Measurements from ENCODE around the gene PDZD4.

PDZD4 gene

DNA sequence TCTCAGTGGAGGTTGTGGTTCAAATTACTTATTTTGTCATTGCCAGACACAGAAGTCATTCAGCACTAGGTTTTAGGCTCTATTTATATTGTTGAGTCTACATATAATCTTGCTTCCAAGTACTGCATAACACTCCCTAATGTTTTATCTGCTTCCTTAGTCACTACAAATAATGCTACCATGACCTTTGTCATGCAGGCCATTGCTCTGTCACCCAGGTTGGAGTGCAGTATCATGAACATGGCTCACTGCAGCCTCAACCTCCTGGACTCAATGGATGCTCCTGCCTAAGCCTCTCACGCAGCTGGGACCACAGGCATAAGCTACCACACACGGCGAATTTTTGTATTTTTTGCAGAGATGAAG lies 23.5 kb upstream of the PDZD4 start:
- Histone ChIP-seq H3K36me3 (ENCODE audit: control insufficient read depth, insufficient read depth, low read length) (no peaks in the 10 kb centered on the region), H3K27me3 (replicated peaks; ENCODE audit: control insufficient read depth, insufficient read depth, low read length) (peaks cover 2% of the 10 kb centered on the region; the same call in 1 of the 2 replicates), H3K4me3 (replicated peaks; ENCODE audit: low read depth, low read length) (no peak overlapping the region)
- TF ChIP-seq CTCF (IDR thresholded peaks at IDR 0.05; ENCODE audit: insufficient read depth, low read length, poor library complexity, severe bottlenecking): no peak
- no peak for DNase-seq (ENCODE audit: extremely low read depth, insufficient read length)

DNA sequence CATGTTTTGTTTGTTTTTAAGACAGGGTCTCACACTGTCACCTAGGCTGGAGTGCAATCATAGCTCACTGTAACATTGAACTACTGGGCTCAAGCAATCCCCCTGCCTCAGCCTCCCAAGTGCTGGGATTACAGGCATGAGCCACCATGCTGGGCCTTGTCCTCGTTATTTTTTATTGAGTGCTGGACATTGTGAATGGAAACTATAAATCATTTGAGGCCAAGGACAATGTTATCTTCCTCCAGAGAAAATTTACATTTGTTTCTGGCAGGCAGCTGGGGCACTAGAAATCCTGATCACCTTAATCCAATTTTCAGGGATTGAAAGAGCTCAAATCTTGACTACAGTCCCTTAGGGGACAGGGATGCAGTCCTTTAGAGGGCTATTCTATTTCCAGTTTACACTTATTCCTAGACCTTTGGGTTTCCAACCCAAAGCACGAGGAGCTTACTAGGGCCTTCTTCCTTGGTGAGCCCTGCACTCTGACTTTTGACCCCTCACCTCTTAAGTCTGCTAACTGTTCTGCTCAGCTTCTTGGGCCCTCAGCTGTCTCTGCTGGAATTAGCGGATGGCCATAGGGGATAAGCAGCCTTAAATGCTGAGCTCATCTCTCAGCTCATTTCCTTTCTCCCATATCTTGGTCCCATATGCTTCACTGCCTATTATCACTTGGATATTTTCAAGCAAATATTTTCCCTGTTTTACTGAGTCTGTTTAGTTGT lies 23.0 kb upstream of the PDZD4 start:
- Histone ChIP-seq H3K4me3 (replicated peaks; ENCODE audit: low read depth, low read length) (no peak overlapping the region), H3K36me3 (ENCODE audit: control insufficient read depth, insufficient read depth, low read length) (no peaks in the 10 kb centered on the region), H3K27me3 (replicated peaks; ENCODE audit: control insufficient read depth, insufficient read depth, low read length) (peaks cover 2% of the 10 kb centered on the region; the same call in 1 of the 2 replicates)
- no peak for TF ChIP-seq CTCF (IDR thresholded peaks at IDR 0.05; ENCODE audit: insufficient read depth, low read length, poor library complexity, severe bottlenecking)
- no peak for DNase-seq (ENCODE audit: extremely low read depth, insufficient read length)

DNA sequence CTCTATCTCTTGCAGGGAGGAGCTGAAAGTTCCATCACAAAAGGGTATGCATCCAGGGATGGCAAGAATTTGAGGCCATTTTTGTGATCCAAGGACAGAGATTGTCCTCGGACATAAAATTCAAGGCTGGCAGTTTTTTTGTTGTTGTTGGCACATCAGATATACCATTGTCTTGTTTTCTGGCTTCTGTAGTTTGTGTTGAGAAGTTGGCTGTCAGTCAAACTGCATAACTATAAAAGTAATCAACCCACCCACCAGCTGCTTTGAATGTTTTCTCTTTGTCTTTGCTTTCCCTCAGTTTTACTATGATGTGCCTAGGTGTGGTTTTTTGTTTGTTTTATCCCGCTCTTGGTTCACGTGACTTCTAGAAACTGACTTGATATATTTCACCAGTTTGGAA lies 21.6 kb upstream of the PDZD4 start:
- H3K4me3 ChIP-seq (replicated peaks; ENCODE audit: low read depth, low read length): no peak overlapping the region
- TF ChIP-seq CTCF (IDR thresholded peaks at IDR 0.05; ENCODE audit: insufficient read depth, low read length, poor library complexity, severe bottlenecking): no peak
- H3K27me3 ChIP-seq (replicated peaks; ENCODE audit: control insufficient read depth, insufficient read depth, low read length): peaks cover 2% of the 10 kb centered on the region; the same call in 1 of the 2 replicates
- no peaks in the 10 kb centered on the region for H3K36me3 ChIP-seq (ENCODE audit: control insufficient read depth, insufficient read depth, low read length)
- DNase-seq (ENCODE audit: extremely low read depth, insufficient read length): no peak

- Histone ChIP-seq H3K27me3 (replicated peaks; ENCODE audit: control insufficient read depth, insufficient read depth, low read length) (no peaks in the 10 kb centered on the region; the same call in 1 of the 2 replicates), H3K4me3 (replicated peaks; ENCODE audit: low read depth, low read length) (no peak overlapping the region), H3K36me3 (ENCODE audit: control insufficient read depth, insufficient read depth, low read length) (no peaks in the 10 kb centered on the region)
- TF ChIP-seq CTCF (IDR thresholded peaks at IDR 0.05; ENCODE audit: insufficient read depth, low read length, poor library complexity, severe bottlenecking): no peak
- no peak for DNase-seq (ENCODE audit: extremely low read depth, insufficient read length)
Measured at GRCh38 chrX:153848325-153848724, 18.0 kb upstream of the PDZD4 start.

DNA sequence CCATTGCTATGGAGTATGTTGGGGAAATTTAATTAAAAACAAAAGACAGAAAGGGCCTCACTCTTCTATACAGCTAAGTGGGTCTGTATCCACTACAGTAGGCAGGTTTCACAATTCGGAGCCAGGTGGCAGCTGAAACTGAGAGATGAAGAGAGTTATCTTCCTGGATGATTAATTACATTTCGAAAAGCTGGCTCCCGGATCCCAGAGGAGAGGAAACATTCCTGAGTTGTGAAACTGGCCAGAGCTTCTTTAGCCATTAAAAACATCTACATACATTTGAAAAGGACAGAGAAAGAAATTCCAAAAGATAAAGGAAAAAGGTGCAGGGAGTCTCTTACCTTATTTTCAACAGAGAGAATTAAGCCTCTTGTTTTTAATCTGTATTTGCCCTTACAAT lies 15.5 kb upstream of the PDZD4 start:
- Histone ChIP-seq H3K36me3 (ENCODE audit: control insufficient read depth, insufficient read depth, low read length) (no peaks in the 10 kb centered on the region), H3K4me3 (replicated peaks; ENCODE audit: low read depth, low read length) (no peak overlapping the region), H3K27me3 (replicated peaks; ENCODE audit: control insufficient read depth, insufficient read depth, low read length) (no peaks in the 10 kb centered on the region; the same call in 1 of the 2 replicates)
- no peak for DNase-seq (ENCODE audit: extremely low read depth, insufficient read length)
- no peak for TF ChIP-seq CTCF (IDR thresholded peaks at IDR 0.05; ENCODE audit: insufficient read depth, low read length, poor library complexity, severe bottlenecking)

DNA sequence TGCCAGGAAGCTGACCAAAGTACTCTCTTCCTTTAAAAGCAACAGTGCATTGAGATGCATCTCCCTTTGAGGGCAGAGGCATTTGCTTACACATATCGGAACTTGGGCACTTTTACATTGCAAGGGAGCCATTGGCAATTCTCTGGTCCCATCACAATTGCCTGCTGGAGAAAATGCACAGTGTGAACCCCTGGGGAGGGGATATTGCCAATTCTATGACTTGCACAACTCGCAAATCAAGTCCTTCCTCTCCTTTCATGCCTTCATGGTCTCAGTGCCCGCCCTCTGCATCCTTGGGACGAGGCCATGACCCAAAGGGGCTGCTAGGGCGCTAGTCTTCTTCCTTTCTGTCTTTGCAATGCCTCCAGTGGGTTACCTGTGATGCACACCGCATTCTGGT lies 14.9 kb upstream of the PDZD4 start:
- Histone ChIP-seq H3K27me3 (replicated peaks; ENCODE audit: control insufficient read depth, insufficient read depth, low read length) (no peaks in the 10 kb centered on the region), H3K36me3 (ENCODE audit: control insufficient read depth, insufficient read depth, low read length) (no peaks in the 10 kb centered on the region), H3K4me3 (replicated peaks; ENCODE audit: low read depth, low read length) (no peak overlapping the region)
- DNase-seq (ENCODE audit: extremely low read depth, insufficient read length): no peak
- TF ChIP-seq CTCF (IDR thresholded peaks at IDR 0.05; ENCODE audit: insufficient read depth, low read length, poor library complexity, severe bottlenecking): no peak

All from GM06990 (cell line).